HCT116 (cell line): ENCODE measurements around the gene ADARB1. TPM values are rescaled to one million over a fixed set of nuclear protein-coding genes. Genes with fewer than 3 reads are reported as not detected.

ENCODE experiments used
- ATAC-seq: fragments of 200-7000 bp; cut with Tn5 transposase; 2 replicates; pipeline ENCODE4 v1.9.1; 2020; ENCODE audit warnings: mild to moderate bottlenecking, moderate library complexity
- BruUV-seq: library from RNA; stranded (reverse); fragments of 400-500 nt; replicated peaks from 2 replicates; lab custom pipeline; 2021; lab: Mats Ljungman, UMichigan
- CTCF ChIA-PET: fragments of 300-600 bp; sonication (Branson Sonifier 250); formaldehyde crosslinking; loops from one replicate; lab custom pipeline; 2021; ENCODE audit warnings: antibody characterized with exemption; lab: Charles Lee
- POLR2A ChIA-PET: fragments of 300-600, 350-600 bp; sonication (Branson Sonifier 250); formaldehyde crosslinking; loops from one replicate; lab custom pipeline; 2021; ENCODE audit warnings: antibody characterized with exemption; lab: Charles Lee
- RAD21 ChIA-PET, 2 experiments: fragments of 300-600 bp; sonication (Branson Sonifier 250); formaldehyde crosslinking; loops; one replicate each; lab custom pipeline; 2023; ENCODE audit warnings: low total read pairs in 2 of 2; ENCODE audit not compliant: uncharacterized antibody in 2 of 2, unreplicated experiment in 2 of 2, low non-redundant PET in 1 of 2; lab: Charles Lee
- DNase-seq: peaks from one replicate; pipeline ENCODE4 v3.0.0-alpha.2; 2010; ENCODE audit warnings: low read depth, low spot score
- H2AFZ ChIP-seq: fragments of 200-600 bp; shearing (Covaris generic), sonication (generic); 2 replicates; pipeline ENCODE4 v1.6.1; 2017; ENCODE audit warnings: low read depth, mixed run types, mixed read lengths, antibody characterized with exemption, low read length; ENCODE audit not compliant: poor library complexity, severe bottlenecking
- H3K27ac ChIP-seq: 2 replicates; pipeline ENCODE4 v1.5.1; 2012; ENCODE audit warnings: low read depth, low read length
- H3K27me3 ChIP-seq: fragments of 200-600 bp; sonication (generic); 2 replicates; pipeline ENCODE4 v1.6.1; 2016; ENCODE audit warnings: mixed run types, low read length, mixed read lengths; ENCODE audit not compliant: insufficient read depth
- H3K36me3 ChIP-seq, 2 experiments: fragments of 200-500 bp in 1 of 2; fragments of 200-600 bp in 1 of 2; sonication (Bioruptor generic) in 1 of 2; sonication (generic) in 1 of 2; 2 replicates each; pipeline versions ENCODE4 v1.5.1 to v1.6.1; 2014 to 2016; ENCODE audit warnings: low read length in 2 of 2, inconsistent platforms in 1 of 2, mixed read lengths in 1 of 2, mixed run types in 1 of 2; ENCODE audit not compliant: insufficient read depth in 2 of 2, control insufficient read depth in 1 of 2
- H3K4me1 ChIP-seq, 2 experiments: fragments of 200-600 bp in 1 of 2; sonication (generic) in 1 of 2; 2 replicates each; pipeline versions ENCODE4 v1.5.1 to v1.6.1; 2012 to 2017; ENCODE audit warnings: low read length in 2 of 2, inconsistent platforms in 1 of 2, mild to moderate bottlenecking in 1 of 2, mixed read lengths in 1 of 2, mixed run types in 1 of 2, moderate library complexity in 1 of 2; ENCODE audit not compliant: insufficient read depth in 2 of 2, control insufficient read depth in 1 of 2
- H3K4me2 ChIP-seq: fragments of 200-600 bp; sonication (generic); 2 replicates; pipeline ENCODE4 v1.6.1; 2017; ENCODE audit warnings: mixed run types, low read length, mixed read lengths
- H3K4me3 ChIP-seq, 2 experiments: fragments of 200-600 bp in 1 of 2; sonication (generic) in 1 of 2; replicated peaks in 1 of 2; 2 replicates each; pipeline ENCODE4 v1.5.1; 2011 to 2016; ENCODE audit warnings: low read length in 2 of 2, control low read depth in 1 of 2, low read depth in 1 of 2, mild to moderate bottlenecking in 1 of 2, mixed read lengths in 1 of 2, mixed run types in 1 of 2
- H3K79me2 ChIP-seq: fragments of 200-600 bp; sonication (generic); 2 replicates; pipeline ENCODE4 v1.6.1; 2017; ENCODE audit warnings: mild to moderate bottlenecking, mixed run types, low read length, moderate library complexity, mixed read lengths; ENCODE audit not compliant: insufficient read depth
- H3K9ac ChIP-seq: fragments of 200-600 bp; sonication (generic); 2 replicates; pipeline ENCODE4 v1.6.1; 2016; ENCODE audit warnings: low read length, mixed read lengths
- H3K9me2 ChIP-seq: fragments of 200-600 bp; sonication (generic), shearing (Covaris generic); 2 replicates; pipeline ENCODE4 v1.6.1; 2017; ENCODE audit warnings: mixed run types, mild to moderate bottlenecking, moderate library complexity; ENCODE audit not compliant: insufficient read depth
- H3K9me3 ChIP-seq, 2 experiments: fragments of 200-500 bp in 1 of 2; fragments of 200-600 bp in 1 of 2; sonication (Bioruptor generic) in 1 of 2; sonication (generic) in 1 of 2; 2 replicates each; pipeline ENCODE4 v1.6.1; 2014 to 2017; ENCODE audit warnings: low read length in 2 of 2, mixed read lengths in 2 of 2, inconsistent platforms in 1 of 2, low read depth in 1 of 2, mild to moderate bottlenecking in 1 of 2, mixed run types in 1 of 2, moderate library complexity in 1 of 2; ENCODE audit not compliant: control insufficient read depth in 1 of 2, insufficient read depth in 1 of 2
- H4K20me1 ChIP-seq: fragments of 200-600 bp; sonication (generic), shearing (Covaris generic); 2 replicates; pipeline ENCODE4 v1.6.1; 2017; ENCODE audit warnings: mixed run types, mild to moderate bottlenecking, moderate library complexity; ENCODE audit not compliant: insufficient read depth
- CTCF ChIP-seq, 3 experiments: fragments of 200-600 bp in 1 of 3; sonication (generic) in 1 of 3; IDR thresholded peaks in 2 of 3; conservative IDR thresholded peaks in 1 of 3; 2 replicates each; pipeline ENCODE4 v1.5.1; 2012 to 2017; ENCODE audit warnings: low read depth in 2 of 3, low read length in 2 of 3, antibody characterized with exemption in 1 of 3, borderline replicate concordance in 1 of 3, control low read depth in 1 of 3, mild to moderate bottlenecking in 1 of 3, mixed read lengths in 1 of 3, mixed run types in 1 of 3, moderate library complexity in 1 of 3; ENCODE audit not compliant: insufficient read depth in 1 of 3
- EGR1 ChIP-seq: IDR thresholded peaks from 2 replicates; pipeline ENCODE4 v1.6.1; 2012; ENCODE audit warnings: low read depth
- JUND ChIP-seq: IDR thresholded peaks from 2 replicates; pipeline ENCODE4 v1.6.1; 2012
- POLR2AphosphoS5 ChIP-seq: IDR thresholded peaks from 2 replicates; pipeline ENCODE4 v1.6.1; 2011; ENCODE audit warnings: mild to moderate bottlenecking, low read depth, low read length, moderate library complexity
- REST ChIP-seq: IDR thresholded peaks from 2 replicates; pipeline ENCODE4 v1.6.1; 2012; ENCODE audit warnings: low read depth
- SIN3A ChIP-seq: IDR thresholded peaks from 2 replicates; pipeline ENCODE4 v1.6.1; 2012; ENCODE audit warnings: low read depth
- SP1 ChIP-seq: IDR thresholded peaks from 2 replicates; pipeline ENCODE4 v1.6.1; 2012; ENCODE audit warnings: low read depth
- YY1 ChIP-seq: IDR thresholded peaks from 2 replicates; pipeline ENCODE4 v1.6.1; 2011; ENCODE audit warnings: low read length, low read depth, moderate library complexity, mild to moderate bottlenecking; ENCODE audit not compliant: insufficient replicate concordance; ENCODE audit errors: extremely low read depth
- ZNF274 ChIP-seq: fragments of 200-500 bp; sonication (Bioruptor generic); IDR thresholded peaks from 2 replicates; pipeline ENCODE4 v1.6.1; 2014; ENCODE audit warnings: mild to moderate bottlenecking, low read depth, low read length, inconsistent platforms
- intact Hi-C: fragments of 100-400 bp; cut with micrococcal nuclease; formaldehyde crosslinking; loops from 2 replicates; pipeline ENCODE4 v1.10.0; 2022
- total RNA-seq: library from RNA; stranded (reverse); gene quantifications from one replicate; pipeline ENCODE4 v1.2.1, GENCODE V29; 2021; ENCODE audit not compliant: unreplicated experiment

ADARB1 gene
- total RNA-seq, 1 experiment from 2014 or later, result 13.5 TPM

DNA sequence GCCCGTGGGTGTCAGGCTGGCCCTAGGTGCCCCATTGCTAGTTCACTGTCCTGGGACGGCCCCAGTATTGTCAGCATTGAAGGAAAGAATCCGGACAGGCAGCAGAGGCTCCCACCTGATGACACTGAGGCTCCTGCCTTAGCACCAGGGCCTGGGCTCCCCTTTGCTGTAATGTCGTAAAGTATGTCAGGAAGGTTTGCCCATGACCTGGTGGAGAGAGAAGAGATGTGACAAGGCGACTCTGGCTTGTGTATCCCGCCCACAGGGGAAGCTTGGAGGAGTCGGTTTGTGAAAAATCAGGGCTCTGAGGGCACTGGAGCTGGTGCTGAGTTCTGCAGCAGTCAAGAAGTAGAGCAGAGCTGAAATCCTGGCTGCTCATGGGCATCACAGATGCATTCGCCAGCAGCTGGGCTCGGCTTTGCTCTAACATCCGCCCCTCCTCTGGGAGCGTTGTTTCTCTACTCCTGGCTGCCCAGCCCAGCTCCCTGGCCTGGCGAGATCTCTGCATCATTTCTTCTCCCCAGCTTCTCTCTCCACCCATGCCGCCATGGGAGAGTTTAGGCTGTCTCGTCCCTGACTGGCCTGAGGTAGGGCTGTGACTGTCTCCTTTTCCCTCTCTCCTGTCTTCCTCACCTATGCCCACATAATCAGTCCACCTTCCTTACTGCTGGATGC is 74.1 kb downstream of the ADARB1 start:
- ChIA-PET RAD21 (no interaction called here), POLR2A (interaction anchor here (1.6 kb wide), 1 partner anchor 139 kb away, joined by 3 read pairs; the partner anchor contains the start of gene POFUT2), CTCF (interaction anchor here (2.5 kb wide), 1 partner anchor 11 kb away, joined by 15 read pairs; no protein-coding TSS in a partner anchor)
- Histone ChIP-seq H3K4me2 (no peak overlapping the region), H3K27me3 (no peaks in the 10 kb centered on the region), H3K9me2 (no peaks in the 10 kb centered on the region), H3K9ac (no peak overlapping the region), H3K4me1 (peaks cover 8 to 18% of the 10 kb centered on the region in 2 experiments; a peak in 3 of 4 replicates), H3K36me3 (no peaks in the 10 kb centered on the region), H3K9me3 (no peaks in the 10 kb centered on the region), H3K79me2 (no peaks in the 10 kb centered on the region), H2AFZ (no peak overlapping the region), H4K20me1 (no peaks in the 10 kb centered on the region), H3K4me3 (no peak overlapping the region), H3K27ac (no peak overlapping the region)
- DNase-seq, result no peak
- no peak for ATAC-seq
- BruUV-seq, result no TSS peak
- TF ChIP-seq YY1, result no peak
- no peak for TF ChIP-seq POLR2AphosphoS5
- TF ChIP-seq ZNF274, result no peak
- no peak for TF ChIP-seq SP1
- no peak for TF ChIP-seq EGR1
- TF ChIP-seq SIN3A, result no peak
- TF ChIP-seq CTCF (IDR thresholded peaks at IDR 0.05 in 2 of 3, conservative IDR thresholded peaks at IDR 0.05 in 1 of 3; ENCODE audit: borderline replicate concordance in 1 of 3, insufficient read depth in 1 of 3, low read depth in 2 of 3, low read length in 2 of 3), result no peak
- TF ChIP-seq JUND, result no peak
- TF ChIP-seq REST, result no peak
- intact Hi-C loops, result no loop called here
